Rectal smooth muscle tissue (tissue), 1 donor: ENCODE measurements around the gene VAMP5.
A peak's percentile ranks its signal among the peaks of the same experiment; 100 is the strongest.

Source experiments
- H3K27ac ChIP-seq: one replicate; pipeline ENCODE4 v1.7.0; 2013; ENCODE audit warnings: low read depth, low read length, inconsistent platforms
- H3K27me3 ChIP-seq: one replicate; pipeline ENCODE4 v1.7.0; 2013; ENCODE audit warnings: low read length; ENCODE audit not compliant: control insufficient read depth, insufficient read depth
- H3K36me3 ChIP-seq: one replicate; pipeline ENCODE4 v1.7.0; 2013; ENCODE audit warnings: low read length; ENCODE audit not compliant: control insufficient read depth, insufficient read depth
- H3K4me1 ChIP-seq: one replicate; pipeline ENCODE4 v1.7.0; 2013; ENCODE audit warnings: low read length; ENCODE audit not compliant: control insufficient read depth, insufficient read depth
- H3K4me3 ChIP-seq: one replicate; pipeline ENCODE4 v1.7.0; 2013; ENCODE audit warnings: low read length
- H3K9ac ChIP-seq: one replicate; pipeline ENCODE4 v1.7.0; 2013; ENCODE audit warnings: low read length

VAMP5 gene

GRCh38 chr2:85579266-85579935 lies 4.8 kb upstream of the VAMP5 start:
- Histone ChIP-seq H3K4me3 (peak overlapping the region; percentile 66), H3K4me1 (peaks cover 3% of the 10 kb centered on the region), H3K36me3 (peaks cover 2% of the 10 kb centered on the region), H3K27me3 (no peaks in the 10 kb centered on the region), H3K27ac (no peak overlapping the region), H3K9ac (no peak overlapping the region)

GRCh38 chr2:85580206-85580605 lies 4.0 kb upstream of the VAMP5 start:
- Histone ChIP-seq H3K9ac (no peak overlapping the region), H3K27ac (no peak overlapping the region), H3K4me1 (peaks cover 10% of the 10 kb centered on the region), H3K4me3 (no peak overlapping the region), H3K27me3 (no peaks in the 10 kb centered on the region), H3K36me3 (peaks cover 2% of the 10 kb centered on the region)

- no peak overlapping the region for H3K4me3 ChIP-seq
- H3K4me1 ChIP-seq: peaks cover 11% of the 10 kb centered on the region
- no peak overlapping the region for H3K9ac ChIP-seq
- H3K27ac ChIP-seq: no peak overlapping the region
- H3K27me3 ChIP-seq: no peaks in the 10 kb centered on the region
- H3K36me3 ChIP-seq: peaks cover 2% of the 10 kb centered on the region
These were observed 1.7 kb upstream of the VAMP5 start for GRCh38 chr2:85582492-85582891.

GRCh38 chr2:85583667-85584353 lies 421 bp upstream of the VAMP5 start:
- H3K4me1 ChIP-seq: peaks cover 11% of the 10 kb centered on the region
- H3K27ac ChIP-seq: peak overlapping the region; percentile 88

GRCh38 chr2:85584857-85585780 lies 888 bp downstream of the VAMP5 start:
- H3K27me3 ChIP-seq: no peaks in the 10 kb centered on the region
- H3K27ac ChIP-seq: peak overlapping the region; percentile 88
- peaks cover 2% of the 10 kb centered on the region for H3K36me3 ChIP-seq
- H3K4me3 ChIP-seq: peak overlapping the region; percentile 75
- peaks cover 11% of the 10 kb centered on the region for H3K4me1 ChIP-seq
- peak overlapping the region; percentile 61 for H3K9ac ChIP-seq

More at GRCh38 chr2:85583667-85584353, 421 bp upstream of the VAMP5 start:
- Histone ChIP-seq H3K36me3 (peaks cover 2% of the 10 kb centered on the region), H3K9ac (peak overlapping the region; percentile 38), H3K27me3 (no peaks in the 10 kb centered on the region), H3K4me3 (peak overlapping the region; percentile 71)

- Histone ChIP-seq H3K4me3 (peak overlapping the region; percentile 75), H3K27ac (peak overlapping the region; percentile 88), H3K4me1 (peaks cover 11% of the 10 kb centered on the region), H3K27me3 (no peaks in the 10 kb centered on the region), H3K9ac (no peak overlapping the region), H3K36me3 (peaks cover 2% of the 10 kb centered on the region)
These were observed 1.5 kb downstream of the VAMP5 start for GRCh38 chr2:85585781-85586105.

GRCh38 chr2:85588236-85588635 lies 4.0 kb downstream of the VAMP5 start:
- H3K36me3 ChIP-seq: no peaks in the 10 kb centered on the region
- H3K4me1 ChIP-seq: peaks cover 11% of the 10 kb centered on the region
- no peaks in the 10 kb centered on the region for H3K27me3 ChIP-seq
- H3K9ac ChIP-seq: no peak overlapping the region
- H3K27ac ChIP-seq: no peak overlapping the region
- H3K4me3 ChIP-seq: no peak overlapping the region

- Histone ChIP-seq H3K4me3 (no peak overlapping the region), H3K27me3 (no peaks in the 10 kb centered on the region), H3K4me1 (peaks cover 11% of the 10 kb centered on the region), H3K27ac (no peak overlapping the region), H3K36me3 (no peaks in the 10 kb centered on the region), H3K9ac (no peak overlapping the region)
These were observed 4.4 kb downstream of the VAMP5 start for GRCh38 chr2:85588645-85589044.

- Histone ChIP-seq H3K4me3 (no peak overlapping the region), H3K9ac (no peak overlapping the region), H3K4me1 (peaks cover 8% of the 10 kb centered on the region), H3K36me3 (no peaks in the 10 kb centered on the region), H3K27me3 (no peaks in the 10 kb centered on the region), H3K27ac (peak overlapping the region; percentile 20)
These were observed 5.0 kb downstream of the VAMP5 start for GRCh38 chr2:85589181-85589580.

- H3K4me3 ChIP-seq: no peak overlapping the region
- H3K4me1 ChIP-seq: peaks cover 10% of the 10 kb centered on the region
- peak overlapping the region; percentile 41 for H3K27ac ChIP-seq
- no peak overlapping the region for H3K9ac ChIP-seq
- no peaks in the 10 kb centered on the region for H3K36me3 ChIP-seq
- no peaks in the 10 kb centered on the region for H3K27me3 ChIP-seq
These were observed 6.0 kb downstream of the VAMP5 start for GRCh38 chr2:85589982-85590791.

- H3K4me1 ChIP-seq: peaks cover 9% of the 10 kb centered on the region
- H3K27ac ChIP-seq: peak overlapping the region; percentile 30
- H3K27me3 ChIP-seq: no peaks in the 10 kb centered on the region
- no peak overlapping the region for H3K9ac ChIP-seq
- H3K36me3 ChIP-seq: no peaks in the 10 kb centered on the region
- no peak overlapping the region for H3K4me3 ChIP-seq
These were observed 6.7 kb downstream of the VAMP5 start for GRCh38 chr2:85590950-85591349.

GRCh38 chr2:85591563-85591962 lies 7.3 kb downstream of the VAMP5 start:
- Histone ChIP-seq H3K27me3 (no peaks in the 10 kb centered on the region), H3K4me1 (peaks cover 15% of the 10 kb centered on the region), H3K9ac (no peak overlapping the region), H3K36me3 (no peaks in the 10 kb centered on the region), H3K27ac (no peak overlapping the region), H3K4me3 (no peak overlapping the region)
